HG03575 (cell line): ENCODE results near the gene DAPP1.

Experiments
- ATAC-seq: cut with Tn5 transposase; IDR thresholded peaks from one replicate; pipeline ENCODE4 v1.9.1; 2021; ENCODE audit not compliant: unreplicated experiment, insufficient number of reproducible peaks, low FRiP score; ENCODE audit errors: extremely low read depth

Gene DAPP1

DNA sequence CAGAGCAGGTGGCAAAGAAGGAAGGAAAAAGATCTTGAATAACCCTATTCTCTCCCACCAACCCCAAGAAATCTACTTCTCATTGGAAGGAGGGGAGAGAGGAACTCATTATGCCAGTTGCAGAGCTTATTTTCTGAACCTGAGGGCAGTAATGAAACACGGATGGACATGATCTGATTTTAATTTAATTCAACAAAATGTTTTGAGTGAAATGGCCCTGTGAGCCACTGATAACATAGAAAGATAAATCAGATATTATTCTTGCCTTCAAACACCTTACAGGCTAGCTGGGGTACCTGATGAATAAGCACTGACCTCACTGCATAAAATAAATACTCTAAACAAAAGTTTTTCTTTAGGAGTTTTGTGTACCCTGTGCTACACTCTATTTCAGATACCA is 30.3 kb downstream of the DAPP1 start:
- ATAC-seq: no peak

GRCh38 chr4:99847362-99847976 is 30.8 kb downstream of the DAPP1 start:
- ATAC-seq: peak; percentile 54

- ATAC-seq: peak; percentile 24
Measured at GRCh38 chr4:99848591-99849001, 32.0 kb downstream of the DAPP1 start.

DNA sequence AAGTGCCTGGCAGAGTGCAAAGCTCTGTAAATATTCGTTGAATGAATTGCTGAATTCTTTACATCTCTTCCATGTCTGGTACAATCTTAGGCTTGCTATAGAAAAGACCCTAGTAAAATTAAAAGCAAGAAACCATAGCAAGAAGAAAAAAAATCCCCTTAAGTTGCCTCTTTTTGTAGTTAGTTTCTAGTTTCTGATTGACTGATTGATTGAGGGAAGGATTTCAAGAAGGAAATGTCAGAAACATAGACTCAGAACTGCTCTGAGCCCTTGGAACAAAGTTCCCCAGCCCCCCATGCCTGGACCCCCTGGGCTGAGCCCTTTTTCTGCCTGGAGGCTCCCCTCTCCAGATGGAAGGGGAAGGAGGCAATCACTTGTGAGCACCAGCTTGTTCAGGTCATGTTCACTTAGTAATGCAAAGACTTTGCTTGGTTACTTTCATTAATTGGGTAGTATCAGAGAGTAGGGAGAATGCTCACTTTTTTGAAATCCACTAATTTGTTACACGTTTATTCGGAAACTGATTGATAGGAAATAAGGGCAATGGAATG is 35.6 kb downstream of the DAPP1 start:
- ATAC-seq: no peak

DNA sequence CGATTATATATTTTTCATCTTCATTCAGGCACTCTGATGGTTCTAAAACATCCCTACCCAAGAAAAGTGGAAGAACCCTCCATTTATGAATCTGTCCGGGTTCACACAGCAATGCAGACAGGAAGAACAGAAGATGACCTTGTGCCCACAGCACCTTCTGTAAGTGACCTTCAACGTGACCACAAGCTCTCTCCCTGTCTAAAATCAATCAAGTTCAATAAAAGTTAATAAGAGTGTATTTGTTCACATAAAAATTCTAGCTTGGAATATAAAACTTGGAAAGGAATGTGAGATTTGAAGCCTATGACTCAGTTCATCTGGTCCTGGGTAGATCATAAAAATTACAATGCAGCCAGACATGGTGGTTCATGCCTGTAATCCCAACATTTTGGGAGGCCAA is 36.6 kb downstream of the DAPP1 start:
- ATAC-seq: no peak

- no peak for ATAC-seq
Measured at GRCh38 chr4:99853999-99854398, 37.4 kb downstream of the DAPP1 start.

GRCh38 chr4:99855678-99856077 is 39.1 kb downstream of the DAPP1 start:
- peak; percentile 22 for ATAC-seq

- no peak for ATAC-seq
Measured at GRCh38 chr4:99856166-99856565, 39.5 kb downstream of the DAPP1 start.

DNA sequence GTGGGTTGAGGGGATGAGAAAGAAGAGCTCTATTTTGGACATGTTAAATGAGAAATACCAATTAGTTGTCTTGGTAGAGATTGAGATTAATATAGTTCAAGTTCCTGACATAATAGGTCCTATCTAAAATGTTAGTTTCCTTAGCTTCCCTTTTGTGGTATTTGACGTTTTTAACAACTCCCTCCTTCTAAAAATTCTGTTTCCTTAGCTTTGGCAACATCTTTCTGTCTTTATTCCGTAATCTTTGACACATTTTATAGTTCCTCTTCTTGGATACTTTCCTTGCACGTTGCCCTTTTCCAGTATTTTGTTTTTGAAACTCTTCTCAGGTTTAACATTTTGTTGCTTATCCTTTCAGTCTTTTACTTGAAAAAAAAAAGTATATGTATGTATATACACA is 40.7 kb downstream of the DAPP1 start:
- ATAC-seq: no peak

GRCh38 chr4:99859618-99860017 is 43.0 kb downstream of the DAPP1 start:
- no peak for ATAC-seq

DNA sequence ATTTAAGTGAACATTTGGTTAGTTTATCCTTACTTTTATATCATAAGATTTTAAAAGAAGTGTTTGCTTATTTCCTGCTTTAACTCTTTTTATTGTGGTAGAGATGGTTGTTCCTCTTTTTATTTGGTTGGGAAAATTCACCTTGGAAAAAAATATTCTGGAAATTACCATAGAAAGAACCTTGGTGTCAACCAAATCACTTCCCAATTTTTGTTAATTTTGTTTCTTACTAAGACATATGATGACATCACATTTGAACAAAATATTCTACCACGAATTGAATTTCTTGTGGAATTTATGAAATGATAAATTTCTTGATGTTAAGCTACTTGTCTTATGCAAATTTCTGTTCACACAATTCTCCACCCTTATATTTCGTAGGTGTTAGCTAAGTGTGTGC is 43.9 kb downstream of the DAPP1 start:
- ATAC-seq: no peak

GRCh38 chr4:99861120-99861905 is 44.7 kb downstream of the DAPP1 start:
- ATAC-seq: no peak

DNA sequence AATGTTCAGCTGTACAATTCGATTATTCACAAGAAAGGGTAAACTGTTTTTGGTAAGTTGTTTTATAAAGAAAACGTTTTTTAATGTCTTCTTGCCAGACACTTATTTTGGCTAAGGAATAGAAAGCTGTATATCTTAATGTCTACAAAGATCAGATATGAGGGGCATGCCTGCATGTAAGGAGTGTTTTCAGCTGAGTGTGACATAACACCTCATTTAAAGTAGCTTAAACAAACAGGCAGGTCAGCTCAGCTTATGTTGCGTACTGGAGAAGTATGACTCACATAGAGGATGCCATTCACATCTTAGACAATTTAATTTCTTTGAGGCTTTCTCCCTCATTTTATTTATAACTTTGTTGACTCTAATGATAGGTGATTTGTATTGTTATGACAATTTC is 47.2 kb downstream of the DAPP1 start:
- ATAC-seq: no peak

- peak; percentile 46 for ATAC-seq
Measured at GRCh38 chr4:99868126-99868596, 51.5 kb downstream of the DAPP1 start.

DNA sequence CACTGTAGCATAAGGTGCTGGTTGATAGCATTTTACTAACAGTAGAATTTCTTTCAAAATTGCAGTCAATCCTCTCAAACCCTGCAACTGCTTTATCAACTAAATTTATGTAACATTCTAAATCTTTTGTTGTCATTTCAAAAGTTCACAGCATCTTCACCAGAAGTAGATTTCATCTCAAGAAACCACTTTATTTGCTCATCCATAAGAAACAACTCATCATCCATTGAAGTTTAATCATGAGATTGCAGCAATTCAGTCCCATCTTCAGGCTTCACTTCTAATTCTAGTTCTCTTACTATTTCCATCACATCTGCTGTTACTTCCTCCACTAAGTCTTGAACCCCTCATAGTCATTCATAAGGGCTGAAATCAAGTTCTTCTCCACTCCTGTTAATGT is 55.9 kb downstream of the DAPP1 start:
- no peak for ATAC-seq

- no peak for ATAC-seq
Measured at GRCh38 chr4:99875071-99875470, 58.4 kb downstream of the DAPP1 start.

GRCh38 chr4:99876946-99877345 is 60.3 kb downstream of the DAPP1 start:
- ATAC-seq: no peak

- ATAC-seq: no peak
Measured at GRCh38 chr4:99878604-99879003, 62.0 kb downstream of the DAPP1 start.

GRCh38 chr4:99879458-99879857 is 62.8 kb downstream of the DAPP1 start:
- ATAC-seq: no peak

DNA sequence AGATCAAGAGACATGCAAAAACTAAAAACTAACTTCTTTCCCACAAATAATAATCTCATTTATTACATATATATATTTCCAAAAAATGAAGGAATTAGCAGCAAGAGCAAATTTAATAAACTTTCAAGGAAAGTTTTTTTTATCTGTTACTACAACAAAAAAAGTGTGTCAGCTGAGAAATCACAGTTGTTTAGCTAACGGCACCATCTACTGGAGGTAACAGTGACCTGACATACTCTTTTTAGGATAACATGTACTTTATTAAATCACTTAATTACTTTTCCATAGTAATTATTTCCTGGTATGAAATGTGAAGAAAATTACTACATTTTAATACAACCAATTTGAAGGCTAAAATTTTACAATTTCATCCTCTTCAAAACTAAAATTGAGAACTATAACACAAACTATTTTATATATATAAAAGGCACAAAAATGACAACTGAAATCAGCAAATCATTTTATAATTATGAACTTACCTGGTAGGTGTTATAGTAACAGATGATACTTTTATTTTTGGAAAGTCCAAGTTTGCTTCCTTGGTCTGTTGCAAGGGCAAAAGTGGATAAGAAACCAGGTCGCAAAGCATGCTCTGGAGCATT is 68.5 kb downstream of the DAPP1 start:
- ATAC-seq: no peak
